Smooth muscle cell of the brain vasculature (primary cell): Measurements from ENCODE around the gene SUN1.
"Not testable (repeated sequence)": the region's sequence is repeated elsewhere in the genome, so short reads cannot be mapped to it uniquely, and the experiment has no call there.

Source experiments
- DNase-seq: peaks from one replicate; pipeline ENCODE4 v3.0.0-alpha.2; 2012; ENCODE audit warnings: low read depth, low spot score

Gene SUN1

DNA sequence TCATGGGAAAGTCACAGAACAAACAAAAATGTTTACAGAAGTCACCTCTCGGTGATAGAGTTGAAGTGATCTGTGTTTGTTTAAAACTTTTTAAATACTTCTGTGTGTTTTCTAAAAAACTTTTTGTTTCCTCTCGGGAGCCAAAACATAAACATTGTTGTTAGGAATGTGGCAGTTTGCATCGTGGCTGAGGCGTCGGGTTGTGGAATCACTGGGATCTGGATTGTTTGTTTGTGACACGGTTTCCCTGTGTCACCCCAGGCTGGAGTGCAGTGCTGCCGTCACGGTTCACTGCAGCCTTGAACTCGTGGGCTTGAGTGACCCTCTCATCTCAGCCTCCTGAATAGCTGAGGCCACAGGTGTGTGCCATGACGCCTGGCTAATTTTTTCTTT is 29.0 kb upstream of the SUN1 start:
- no peak for DNase-seq

DNA sequence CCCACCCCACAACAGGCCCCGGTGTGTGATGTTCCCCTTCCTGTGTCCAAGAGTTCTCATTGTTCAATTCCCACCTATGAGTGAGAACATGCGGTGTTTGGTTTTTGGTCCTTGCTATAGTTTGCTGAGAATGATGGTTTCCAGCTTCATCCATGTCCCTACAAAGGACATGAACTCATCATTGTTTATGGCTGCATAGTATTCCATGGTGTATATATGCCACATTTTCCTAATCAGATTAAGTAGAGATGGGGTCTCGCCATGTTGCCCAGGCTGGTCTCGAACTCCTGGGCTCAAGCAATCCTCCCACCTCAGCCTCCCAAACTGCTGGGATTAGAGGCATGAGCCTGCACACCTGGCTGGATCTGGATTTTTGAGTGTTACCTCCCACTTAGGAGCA is 28.5 kb upstream of the SUN1 start:
- DNase-seq = not testable (repeated sequence)

- DNase-seq = no peak
These were observed 27.0 kb upstream of the SUN1 start for GRCh38 chr7:805261-805660.

DNA sequence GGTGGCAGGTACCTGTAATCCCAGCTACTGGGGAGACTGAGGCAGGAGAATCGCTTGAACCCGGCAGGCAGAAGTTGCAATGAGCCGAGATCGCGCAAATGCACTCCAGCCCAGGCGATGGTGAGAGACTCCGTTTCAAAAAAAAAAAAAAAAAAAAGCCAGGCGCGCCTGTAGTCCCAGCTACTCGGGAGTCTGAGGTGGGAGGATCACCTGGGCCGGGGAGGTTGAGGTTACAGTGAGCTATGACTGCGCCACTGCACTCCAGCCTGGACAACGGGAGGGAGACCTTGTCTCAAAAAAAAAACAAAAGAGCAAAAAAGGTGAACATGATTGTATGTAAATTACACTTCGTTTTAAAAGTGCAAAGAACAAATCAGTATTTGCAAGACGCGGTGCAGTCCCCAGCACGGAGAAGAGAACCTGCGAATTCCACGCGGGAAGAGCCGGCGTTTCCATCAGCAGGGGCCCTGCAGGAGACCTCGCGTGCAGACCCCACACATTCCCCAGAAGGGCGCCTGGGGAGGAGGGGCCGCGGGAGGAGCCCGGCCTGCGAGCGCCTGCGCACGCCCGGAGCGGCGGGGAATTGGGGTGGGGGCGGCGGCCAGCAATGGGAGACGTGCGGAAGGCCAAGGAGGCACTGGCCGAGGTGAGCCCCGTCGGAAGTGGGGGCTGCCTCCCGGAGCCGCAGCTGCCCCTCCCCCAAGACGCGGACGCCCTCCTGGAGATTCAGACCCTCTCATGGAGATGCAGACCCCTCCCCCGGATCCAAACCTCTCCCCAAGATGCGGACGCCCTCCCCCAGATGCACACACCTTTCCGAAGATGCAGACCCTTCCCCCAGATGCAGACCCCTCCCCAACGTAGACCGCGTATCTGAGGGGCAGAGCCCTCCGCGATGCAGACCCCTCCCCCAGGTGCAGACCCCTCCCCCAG is 16.7 kb upstream of the SUN1 start:
- no peak for DNase-seq

DNA sequence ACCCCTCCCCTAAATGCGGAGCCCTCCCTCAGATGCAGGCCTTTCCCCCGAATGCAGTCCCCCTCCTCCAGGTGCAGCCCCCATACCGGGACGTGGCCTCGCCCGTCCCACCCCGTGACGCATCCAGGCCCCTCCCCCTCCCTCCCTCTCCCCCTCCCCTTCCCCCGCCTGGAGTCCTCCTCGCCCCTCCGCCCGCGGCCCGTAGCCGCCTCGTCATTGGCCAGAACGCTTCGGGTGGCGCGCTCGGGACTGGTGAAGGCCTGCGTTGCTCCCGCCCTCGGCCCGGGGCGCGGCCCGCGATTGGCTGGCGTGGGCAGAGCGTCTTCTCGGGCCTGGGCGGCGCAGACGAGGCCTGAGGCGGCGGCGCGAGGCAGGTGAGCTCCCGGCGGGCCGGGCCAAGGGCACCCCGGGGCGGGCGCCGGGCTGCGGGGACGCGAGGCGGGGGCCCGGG is 16.0 kb upstream of the SUN1 start:
- peak; percentile 92 for DNase-seq

DNA sequence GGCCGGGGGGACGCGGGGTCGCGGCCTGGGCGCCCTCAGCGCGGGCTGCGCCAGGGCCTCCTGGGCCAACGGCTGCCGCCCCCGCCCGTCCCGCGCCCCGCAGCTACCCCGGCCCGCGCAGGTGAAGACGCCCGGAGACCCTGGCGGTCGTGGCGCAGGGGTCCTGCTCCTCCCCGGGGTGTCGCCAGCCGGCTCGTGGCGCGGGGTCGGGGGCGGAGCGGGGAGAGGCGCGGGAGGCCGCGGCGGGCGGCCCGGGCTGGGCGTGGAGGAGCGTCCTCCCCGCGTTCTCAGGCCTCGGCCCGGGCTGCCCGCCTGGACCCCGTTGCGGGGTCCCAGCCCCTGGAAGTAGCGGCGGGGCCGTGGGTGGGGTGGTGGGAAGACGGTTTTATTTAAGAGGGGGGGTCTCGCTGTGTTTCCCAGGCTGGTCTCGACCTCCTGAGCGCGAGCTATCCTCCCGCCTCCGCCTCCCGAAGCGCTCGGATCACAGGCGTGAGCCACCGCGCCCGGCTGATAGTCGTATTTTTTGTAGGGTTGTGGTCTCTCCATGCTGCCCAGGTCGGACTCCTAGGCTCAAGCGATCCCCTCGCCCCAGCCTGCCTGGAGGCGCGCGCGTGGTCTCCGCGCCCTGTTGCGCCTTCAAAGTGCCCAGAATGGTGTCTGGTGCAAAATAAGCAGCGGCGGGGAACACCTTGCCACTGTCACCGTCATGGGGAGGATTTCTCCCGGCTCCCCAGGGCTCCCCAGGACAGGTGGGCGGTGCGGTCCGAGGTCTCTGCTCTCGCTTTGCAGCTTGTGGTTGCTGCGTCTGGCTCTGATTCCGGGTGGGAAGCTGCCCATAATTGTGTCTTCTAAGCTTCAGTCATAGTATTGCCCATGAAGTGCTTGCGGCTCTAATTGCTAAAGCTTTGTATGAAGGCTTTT is 15.3 kb upstream of the SUN1 start:
- DNase-seq = no peak

GRCh38 chr7:818031-818699 is 14.1 kb upstream of the SUN1 start:
- DNase-seq = no peak

DNA sequence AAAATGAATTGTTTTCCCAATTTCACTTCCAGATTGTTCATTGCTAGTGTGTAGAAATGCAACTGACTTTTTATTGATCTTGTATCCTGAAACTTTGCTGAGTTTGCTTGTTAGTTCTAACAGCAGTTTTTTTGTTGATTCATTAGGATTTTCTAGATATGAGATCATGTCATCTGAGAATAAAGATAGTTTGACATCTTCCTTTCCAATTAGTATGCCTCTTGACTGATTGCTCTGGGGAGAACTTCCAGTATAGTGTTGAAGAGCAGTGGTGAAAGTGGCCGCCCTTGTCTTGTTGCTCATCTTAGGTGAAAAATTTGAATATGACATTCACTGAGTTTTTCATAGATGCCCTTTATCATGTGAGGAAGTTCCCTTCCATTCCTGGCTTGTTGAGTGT is 11.9 kb upstream of the SUN1 start:
- DNase-seq = no peak

GRCh38 chr7:821688-822087 is 10.6 kb upstream of the SUN1 start:
- no peak for DNase-seq

GRCh38 chr7:822692-823276 is 9.5 kb upstream of the SUN1 start:
- no peak for DNase-seq

GRCh38 chr7:823649-824048 is 8.6 kb upstream of the SUN1 start:
- no peak for DNase-seq

GRCh38 chr7:824081-824480 is 8.2 kb upstream of the SUN1 start:
- no peak for DNase-seq

- DNase-seq = no peak
These were observed 7.6 kb upstream of the SUN1 start for GRCh38 chr7:824664-825063.

GRCh38 chr7:825386-825785 is 6.9 kb upstream of the SUN1 start:
- no peak for DNase-seq

DNA sequence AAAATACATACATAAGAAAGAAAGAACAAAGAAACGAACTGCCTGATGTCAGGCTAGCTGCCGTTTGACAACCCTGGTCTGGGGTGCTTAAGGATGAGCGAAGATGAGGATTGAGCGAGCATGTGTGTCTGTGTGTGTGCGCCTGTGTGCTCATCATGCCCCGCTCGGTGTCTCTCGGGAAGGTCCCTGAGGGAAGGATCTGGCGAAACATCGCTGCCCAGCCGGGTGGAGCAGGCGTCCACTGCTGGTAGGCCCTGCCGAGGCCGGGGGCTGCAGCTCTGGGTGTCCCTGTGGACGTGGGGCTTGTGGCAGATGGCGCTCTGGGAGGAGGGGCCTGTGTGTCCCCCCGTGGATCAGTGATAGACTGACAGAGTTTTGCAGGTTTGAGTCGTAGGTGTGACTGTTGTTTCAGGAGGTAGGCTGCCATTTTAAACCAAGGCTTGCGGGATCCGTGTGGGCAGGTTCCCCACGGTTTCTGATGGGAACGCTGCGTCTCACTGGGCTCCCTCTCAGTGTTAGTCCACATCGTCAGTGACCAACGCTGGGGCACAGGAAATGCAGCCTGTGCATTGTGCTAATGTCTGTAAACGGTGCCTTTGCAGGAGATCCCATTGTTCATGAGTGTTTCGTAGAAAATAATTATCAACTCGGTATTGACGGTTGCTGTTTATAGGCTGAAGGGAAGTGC is 5.9 kb upstream of the SUN1 start:
- no peak for DNase-seq

DNA sequence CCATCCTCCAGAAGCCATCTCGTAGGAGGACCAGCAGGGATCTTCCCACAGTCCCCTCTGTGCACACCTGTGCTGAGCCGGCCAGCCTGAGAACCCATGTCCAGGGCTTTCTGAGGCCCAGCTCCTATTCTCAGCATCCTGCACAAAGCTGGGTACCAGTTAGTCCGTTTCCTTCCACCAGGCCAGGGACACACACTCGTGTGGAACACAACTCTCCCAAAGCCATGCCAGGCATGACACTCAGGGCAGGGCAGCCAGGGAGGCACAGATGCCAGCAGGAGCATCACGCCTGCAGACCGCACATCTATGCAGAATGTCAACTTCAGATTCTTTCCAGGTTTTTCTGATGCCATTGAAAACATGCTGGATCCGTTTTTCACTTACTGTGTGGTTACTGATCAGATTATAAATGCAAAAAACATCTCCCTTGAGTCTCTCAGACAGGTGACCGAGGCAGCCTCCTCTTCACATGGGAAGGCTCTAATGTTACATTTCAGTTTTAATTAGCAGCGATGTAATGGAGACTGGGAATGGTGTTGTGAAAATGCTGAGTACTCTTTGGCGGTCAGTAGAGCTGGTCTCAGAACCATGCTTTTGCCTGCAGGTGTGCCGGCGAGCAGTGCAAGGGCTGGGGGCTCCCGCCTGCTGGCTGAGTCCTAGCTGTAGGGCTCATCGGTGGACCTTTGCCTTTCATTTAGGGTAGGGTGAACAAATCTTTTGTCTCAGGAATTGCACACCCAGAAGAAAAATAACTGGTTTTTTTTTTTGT is 3.3 kb upstream of the SUN1 start:
- no peak for DNase-seq

GRCh38 chr7:830069-830468 is 2.2 kb upstream of the SUN1 start:
- no peak for DNase-seq

DNA sequence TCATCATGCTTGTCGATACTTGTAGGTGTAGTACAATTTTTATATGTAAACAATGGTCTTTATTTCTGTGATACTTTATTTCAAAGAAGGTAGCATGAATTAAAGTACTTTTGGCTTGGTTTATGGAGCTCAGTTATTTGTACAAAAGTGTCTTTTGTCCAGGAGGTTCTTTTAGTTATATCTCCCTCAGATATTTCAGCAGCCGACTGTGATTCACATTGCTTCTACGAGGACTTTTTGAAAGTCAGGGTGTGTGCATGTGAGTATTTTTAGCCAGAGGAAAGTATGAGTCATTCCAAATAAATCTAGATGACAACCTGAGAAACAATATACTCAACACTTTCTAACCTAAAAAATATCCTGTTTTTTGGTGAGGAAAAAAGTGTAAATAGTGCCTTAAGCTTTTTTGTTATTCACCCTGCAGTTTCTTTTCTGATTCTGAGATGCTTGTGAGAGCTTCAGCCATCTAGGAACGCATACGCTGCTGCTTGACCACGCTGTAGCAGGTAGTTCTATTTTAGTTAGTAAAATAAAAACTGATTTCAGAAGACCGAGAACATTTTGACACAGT is 595 bp upstream of the SUN1 start:
- no peak for DNase-seq

DNA sequence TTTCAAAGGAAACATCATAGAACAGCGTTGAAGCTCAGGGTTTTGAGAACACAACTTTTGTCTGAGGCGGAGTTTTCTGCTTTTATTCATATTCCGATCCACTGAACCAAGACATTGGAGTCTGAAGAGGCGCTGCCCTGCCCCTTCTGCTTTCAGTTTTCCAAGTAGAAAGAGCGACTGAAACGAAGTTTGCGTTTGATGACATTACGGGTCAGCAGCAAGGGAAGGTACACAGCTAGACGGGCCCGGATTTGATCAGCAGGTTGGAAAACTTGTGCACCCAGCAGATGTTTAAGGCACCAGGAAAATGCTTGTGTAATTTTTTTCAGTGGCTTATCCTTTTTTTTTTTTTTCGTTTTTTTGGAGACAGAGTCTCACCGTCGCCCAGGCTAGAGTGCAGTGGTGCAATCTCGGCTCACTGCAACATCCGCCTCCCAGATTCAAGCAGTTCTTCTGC is 720 bp downstream of the SUN1 start:
- DNase-seq = no peak
